SK-N-MC (cell line): Measurements from ENCODE around the gene CLCN1.

Source experiments
- DNase-seq: peaks from one replicate; pipeline ENCODE4 v3.0.0-alpha.2; 2011; ENCODE audit warnings: low read depth, low spot score
- H3K27ac ChIP-seq: fragments of 200-600 bp; sonication (generic); 2 replicates; pipeline ENCODE4 v1.5.1; 2016; ENCODE audit warnings: mixed run types
- H3K36me3 ChIP-seq: fragments of 200-600 bp; sonication (generic); 2 replicates; pipeline ENCODE4 v1.6.1; 2017; ENCODE audit warnings: antibody characterized with exemption, low read length, mixed read lengths; ENCODE audit not compliant: insufficient read depth
- H3K4me3 ChIP-seq: fragments of 200-600 bp; sonication (generic); 2 replicates; pipeline ENCODE4 v1.5.1; 2016
- H3K9ac ChIP-seq: fragments of 200-600 bp; sonication (generic); 2 replicates; pipeline ENCODE4 v1.8.0; 2017; ENCODE audit warnings: mixed run types, mixed read lengths; ENCODE audit not compliant: insufficient read length
- H3K9me3 ChIP-seq: fragments of 200-600 bp; sonication (generic); 2 replicates; pipeline ENCODE4 v1.6.1; 2017; ENCODE audit warnings: low read depth, mild to moderate bottlenecking, antibody characterized with exemption, low read length, moderate library complexity, mixed read lengths
- EZH2 ChIP-seq: fragments of 200-600 bp; sonication (generic); IDR thresholded peaks from one replicate; pipeline ENCODE4 v1.6.1; 2017; ENCODE audit warnings: antibody characterized with exemption
- FOXP2 ChIP-seq: optimal IDR thresholded peaks from 2 replicates; pipeline ENCODE3; 2011; ENCODE audit warnings: mild to moderate bottlenecking, moderate library complexity; ENCODE audit not compliant: insufficient read depth; ENCODE audit errors: extremely low read length, control extremely low read depth
- POLR2AphosphoS5 ChIP-seq: IDR thresholded peaks from 2 replicates; pipeline ENCODE4 v1.6.1; 2012; ENCODE audit warnings: mild to moderate bottlenecking, low read depth, low read length, borderline replicate concordance

The CLCN1 gene

DNA sequence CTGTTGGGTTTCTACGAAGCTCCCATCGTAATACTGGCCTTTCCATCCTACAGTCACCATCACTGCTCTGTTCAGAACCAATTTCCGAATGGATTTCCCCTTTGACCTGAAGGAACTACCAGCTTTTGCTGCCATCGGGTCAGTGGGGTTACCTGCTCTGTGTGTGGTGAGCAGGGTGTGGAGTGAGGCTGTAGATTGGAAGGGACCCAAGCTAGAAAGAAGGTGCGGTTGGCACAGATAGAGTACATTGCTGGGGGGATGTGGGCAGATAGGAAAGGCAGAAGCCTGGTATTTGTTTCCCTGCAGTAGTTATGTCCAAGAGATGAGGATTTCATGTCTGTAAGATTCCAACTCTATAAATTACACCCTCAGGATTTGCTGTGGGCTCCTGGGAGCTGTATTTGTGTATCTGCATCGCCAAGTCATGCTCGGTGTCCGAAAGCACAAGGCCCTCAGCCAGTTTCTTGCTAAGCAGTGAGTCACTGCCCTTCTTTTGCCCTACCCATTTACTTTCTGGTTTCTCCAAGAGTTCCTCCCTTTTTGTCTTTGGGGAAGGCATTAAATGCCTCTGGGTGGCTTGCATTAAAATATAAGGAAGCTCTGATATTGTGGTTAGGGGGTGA lies 15.4 kb downstream of the CLCN1 start:
- TF ChIP-seq POLR2AphosphoS5 = no peak

DNA sequence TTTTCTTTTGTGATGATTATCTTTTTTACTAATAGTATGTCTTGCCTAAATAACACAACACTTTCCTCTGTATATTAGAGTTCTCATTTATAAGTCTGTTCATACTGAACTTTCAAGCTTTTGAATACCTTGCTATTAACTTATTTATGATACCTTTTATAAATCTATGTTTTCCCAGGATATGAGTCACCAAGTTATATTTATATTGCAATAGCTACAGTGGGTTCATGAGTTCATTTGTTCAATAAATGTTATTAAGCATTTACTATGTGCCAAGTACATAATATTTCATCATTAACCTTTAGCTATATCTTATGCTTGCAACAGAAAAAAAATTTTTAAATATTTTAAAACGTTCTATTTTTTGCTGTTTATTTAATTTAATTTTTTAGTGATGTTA lies 18.3 kb downstream of the CLCN1 start:
- Histone ChIP-seq H3K27ac (no peak overlapping the region), H3K9ac (no peak overlapping the region), H3K36me3 (no peaks in the 10 kb centered on the region), H3K4me3 (no peak overlapping the region), H3K9me3 (no peaks in the 10 kb centered on the region)
- no peak for DNase-seq
- TF ChIP-seq POLR2AphosphoS5 (no peak), FOXP2 (no peak), EZH2 (no peak)

More for the DNA sequence above, 15.4 kb downstream of the CLCN1 start:
- H3K9ac ChIP-seq = no peak overlapping the region
- H3K9me3 ChIP-seq = no peaks in the 10 kb centered on the region
- DNase-seq = no peak
- H3K4me3 ChIP-seq = no peak overlapping the region
- H3K36me3 ChIP-seq = no peaks in the 10 kb centered on the region
- no peak overlapping the region for H3K27ac ChIP-seq

DNA sequence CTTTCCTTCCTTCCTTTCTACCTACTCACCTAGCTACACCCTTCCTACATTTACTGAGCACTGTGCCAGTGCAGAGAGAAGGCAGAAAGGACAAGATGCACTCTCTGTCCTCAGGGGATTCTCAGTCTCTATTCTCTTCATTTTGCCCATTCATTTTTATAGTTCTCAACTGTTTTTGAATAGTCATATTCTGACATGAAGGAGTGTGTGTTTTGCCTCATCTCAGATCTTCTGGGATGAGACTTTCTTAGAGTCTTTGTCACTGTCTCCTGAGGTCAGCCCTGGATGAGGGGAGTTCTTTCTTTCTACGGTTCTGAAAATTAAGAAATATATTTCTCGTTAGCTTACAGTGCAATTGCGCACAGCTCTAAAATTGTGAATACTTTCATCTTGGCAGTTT lies 21.3 kb downstream of the CLCN1 start:
- DNase-seq = no peak
- Histone ChIP-seq H3K27ac (no peak overlapping the region), H3K4me3 (no peak overlapping the region), H3K36me3 (no peaks in the 10 kb centered on the region), H3K9me3 (no peaks in the 10 kb centered on the region), H3K9ac (no peak overlapping the region)
- TF ChIP-seq POLR2AphosphoS5 (no peak), EZH2 (no peak), FOXP2 (no peak)

DNA sequence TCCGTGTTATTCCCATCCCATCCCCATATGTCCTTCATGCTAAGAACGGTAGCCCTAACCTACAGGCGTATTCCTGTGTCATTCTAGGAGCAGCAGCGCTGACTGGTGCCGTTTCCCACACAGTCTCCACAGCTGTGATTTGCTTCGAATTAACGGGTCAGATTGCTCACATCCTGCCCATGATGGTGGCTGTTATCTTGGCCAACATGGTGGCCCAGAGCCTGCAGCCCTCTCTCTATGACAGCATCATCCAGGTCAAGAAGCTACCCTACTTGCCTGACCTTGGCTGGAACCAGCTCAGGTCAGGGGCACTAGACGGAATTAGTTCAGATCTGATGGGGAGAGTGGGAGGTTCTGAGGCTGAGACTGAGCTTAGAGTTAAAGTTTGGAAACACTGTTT lies 25.9 kb downstream of the CLCN1 start:
- Histone ChIP-seq H3K4me3 (no peak overlapping the region), H3K9ac (no peak overlapping the region), H3K27ac (no peak overlapping the region), H3K9me3 (no peaks in the 10 kb centered on the region), H3K36me3 (no peaks in the 10 kb centered on the region)
- TF ChIP-seq POLR2AphosphoS5 (no peak), EZH2 (no peak), FOXP2 (no peak)
- no peak for DNase-seq

DNA sequence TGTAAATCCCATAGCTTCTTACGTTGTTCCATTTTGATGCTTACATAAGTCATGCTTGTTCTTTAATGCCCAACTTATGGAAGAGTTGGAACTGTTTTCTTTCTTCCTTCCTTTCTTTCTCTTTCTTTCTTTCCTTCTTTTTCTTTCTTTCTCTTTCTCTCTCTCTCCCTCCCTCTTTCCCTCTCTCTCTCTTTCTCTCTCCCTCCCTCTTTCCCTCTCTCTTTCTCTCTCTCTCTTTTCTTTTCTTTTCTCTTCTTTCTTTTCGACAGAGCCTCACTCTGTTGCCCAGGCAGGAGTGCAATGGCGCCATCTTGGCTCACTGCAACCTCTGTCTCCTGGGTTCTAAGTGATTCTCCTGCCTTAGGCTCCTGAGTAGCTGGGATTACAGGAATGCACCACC lies 27.7 kb downstream of the CLCN1 start:
- Histone ChIP-seq H3K9ac (no peak overlapping the region), H3K9me3 (no peaks in the 10 kb centered on the region), H3K27ac (no peak overlapping the region), H3K36me3 (no peaks in the 10 kb centered on the region), H3K4me3 (no peak overlapping the region)
- TF ChIP-seq EZH2 (no peak), FOXP2 (no peak), POLR2AphosphoS5 (no peak)
- DNase-seq = no peak

DNA sequence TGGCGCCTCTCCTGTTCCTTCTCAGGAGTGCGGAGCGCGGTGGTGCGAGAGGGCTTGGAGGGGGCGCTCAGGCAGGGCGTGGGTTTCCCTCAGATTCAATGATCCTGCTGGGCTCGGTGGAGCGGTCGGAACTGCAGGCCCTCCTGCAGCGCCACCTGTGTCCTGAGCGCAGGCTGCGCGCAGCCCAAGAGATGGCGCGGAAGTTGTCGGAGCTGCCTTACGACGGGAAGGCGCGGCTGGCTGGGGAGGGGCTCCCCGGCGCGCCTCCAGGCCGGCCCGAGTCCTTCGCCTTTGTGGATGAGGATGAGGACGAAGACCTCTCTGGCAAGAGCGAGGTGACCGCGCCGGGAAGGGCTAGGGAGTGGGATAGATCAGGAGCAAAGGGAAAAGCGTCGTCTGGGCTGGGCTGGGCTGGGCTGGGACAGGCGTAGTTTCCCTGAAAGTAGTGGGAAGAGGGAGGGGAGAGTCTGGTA lies 29.6 kb downstream of the CLCN1 start:
- no peaks in the 10 kb centered on the region for H3K36me3 ChIP-seq
- DNase-seq = no peak
- H3K4me3 ChIP-seq = no peak overlapping the region
- no peak overlapping the region for H3K9ac ChIP-seq
- H3K9me3 ChIP-seq = no peaks in the 10 kb centered on the region
- H3K27ac ChIP-seq = no peak overlapping the region
- TF ChIP-seq FOXP2 = no peak
- no peak for TF ChIP-seq POLR2AphosphoS5
- TF ChIP-seq EZH2 = no peak

DNA sequence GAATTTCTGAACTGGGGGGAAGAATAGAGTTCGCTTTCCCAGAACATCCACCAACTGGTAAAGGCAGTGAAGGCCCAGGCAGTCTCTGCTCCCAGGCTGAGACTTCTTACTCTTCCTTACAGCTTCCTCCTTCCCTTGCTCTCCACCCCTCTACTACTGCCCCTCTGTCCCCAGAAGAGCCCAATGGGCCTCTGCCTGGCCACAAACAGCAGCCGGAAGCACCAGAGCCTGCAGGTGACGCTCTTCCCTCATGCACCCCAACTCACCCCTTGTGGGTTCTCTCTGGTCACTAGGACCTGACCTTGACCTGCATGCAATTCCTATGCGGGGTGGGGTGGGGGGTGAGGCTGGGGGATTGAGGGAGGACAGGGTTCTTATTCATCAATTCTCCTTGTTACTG lies 30.1 kb downstream of the CLCN1 start:
- DNase-seq = no peak
- no peak overlapping the region for H3K9ac ChIP-seq
- no peaks in the 10 kb centered on the region for H3K9me3 ChIP-seq
- no peaks in the 10 kb centered on the region for H3K36me3 ChIP-seq
- no peak overlapping the region for H3K4me3 ChIP-seq
- no peak overlapping the region for H3K27ac ChIP-seq
- TF ChIP-seq POLR2AphosphoS5 (no peak), EZH2 (no peak), FOXP2 (no peak)

DNA sequence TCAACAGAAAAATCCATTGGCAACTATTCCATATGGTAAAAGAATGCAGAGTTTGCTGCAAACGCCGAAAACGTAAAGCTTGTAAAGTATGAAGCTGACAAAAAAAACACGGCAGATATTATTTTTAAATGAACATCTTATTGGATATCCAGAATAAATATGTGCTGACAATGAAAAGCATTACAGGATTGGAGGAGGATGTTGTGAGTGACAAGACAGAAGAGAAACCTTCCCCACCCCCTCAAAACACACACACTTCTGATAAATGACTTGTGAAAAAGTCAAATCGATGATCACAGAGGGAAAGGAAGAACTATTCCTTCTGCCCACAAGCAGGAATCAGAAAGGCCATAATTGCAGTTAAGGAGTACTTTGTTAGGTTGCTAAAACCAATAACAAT lies 32.0 kb downstream of the CLCN1 start:
- Histone ChIP-seq H3K36me3 (no peaks in the 10 kb centered on the region), H3K4me3 (no peak overlapping the region), H3K9me3 (no peaks in the 10 kb centered on the region), H3K9ac (no peak overlapping the region), H3K27ac (no peak overlapping the region)
- TF ChIP-seq EZH2 (no peak), FOXP2 (no peak), POLR2AphosphoS5 (no peak)
- no peak for DNase-seq

DNA sequence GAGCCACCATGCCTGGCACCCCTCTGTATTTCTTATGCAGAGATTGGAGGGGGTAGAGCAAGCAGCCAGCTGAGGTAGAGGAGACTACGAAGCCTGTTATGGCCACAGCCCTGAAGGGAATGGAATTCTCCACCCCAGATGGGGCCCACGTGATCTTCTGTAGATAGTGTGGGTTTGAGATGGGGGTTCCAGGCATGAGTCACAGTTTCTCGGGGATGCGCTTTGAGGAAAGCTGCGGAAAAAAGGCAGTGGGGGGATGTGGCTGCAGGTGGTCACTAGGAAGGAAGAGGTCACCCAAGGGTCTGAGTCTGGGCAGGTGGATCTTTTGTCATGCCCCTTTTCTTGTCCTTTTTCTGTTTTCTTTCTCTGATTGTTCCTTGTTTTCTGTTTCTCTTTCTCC lies 35.1 kb downstream of the CLCN1 start:
- Histone ChIP-seq H3K27ac (no peak overlapping the region), H3K36me3 (no peaks in the 10 kb centered on the region), H3K9ac (no peak overlapping the region), H3K9me3 (no peaks in the 10 kb centered on the region), H3K4me3 (no peak overlapping the region)
- no peak for DNase-seq
- TF ChIP-seq POLR2AphosphoS5 = no peak
- no peak for TF ChIP-seq FOXP2
- TF ChIP-seq EZH2 = no peak
